Mucosa of descending colon (tissue), 3 donors: ENCODE measurements around the gene USP14. TPM values are rescaled to one million over a fixed set of nuclear protein-coding genes. Genes with fewer than 3 reads are reported as not detected.
"Not testable (repeated sequence)": the region's sequence is repeated elsewhere in the genome, so short reads cannot be mapped to it uniquely, and the experiment has no call there.

Experiments
- ATAC-seq: fragments of 200-7000 bp; cut with Tn5 transposase; one replicate; pipeline ENCODE4 v1.9.1; 2020; ENCODE audit warnings: mild to moderate bottlenecking, moderate library complexity
- DNase-seq, 3 donors: peaks; one replicate each; pipeline ENCODE4 v3.0.0-alpha.2; 2020
- H3K36me3 ChIP-seq: fragments of 200-600 bp; one replicate; pipeline ENCODE4 v1.8.0; 2021; ENCODE audit warnings: low read depth, mild to moderate bottlenecking
- H3K4me1 ChIP-seq: fragments of 200-600 bp; one replicate; pipeline ENCODE4 v1.8.0; 2021; ENCODE audit warnings: low read depth, mild to moderate bottlenecking
- H3K4me3 ChIP-seq: fragments of 200-600 bp; one replicate; pipeline ENCODE4 v1.8.0; 2021; ENCODE audit warnings: mild to moderate bottlenecking
- H3K9me3 ChIP-seq: fragments of 200-600 bp; one replicate; pipeline ENCODE4 v1.8.0; 2021; ENCODE audit warnings: mild to moderate bottlenecking
- intact Hi-C, 2 donors: fragments of 100-400 bp; cut with DNase I in 1 of 2; cut with micrococcal nuclease in 1 of 2; formaldehyde crosslinking; loops; one replicate each; pipeline versions ENCODE4 v1.11.0 to v1.11.1; 2022; cut with DNase I, micrococcal nuclease
- long read RNA-seq, 2 donors: library from polyadenylated mRNA; unstranded; transcript quantifications; one replicate each; pipeline ENCODE4 v2.0.0, GENCODE V29; 2019 to 2021
- total RNA-seq, 3 donors: library from RNA; stranded (reverse); fragmentation: NEBNext Ultra II Directional in 2 of 3; extraction: Animal tissue kit (Norgen Biotek cat#: 25700) in 2 of 3; gene quantifications; one replicate each; pipeline versions ENCODE4 v1.2.1 to v1.2.4, GENCODE V29; 2021 to 2023
- TF ChIP-seq, protein P1 (sequence below): fragments of 200-600 bp; IDR thresholded peaks from one replicate; pipeline ENCODE4 v1.8.0; 2022; ENCODE audit warnings: antibody characterized with exemption, mild to moderate bottlenecking
- donor health status: DM: no; HTN: no; CAD: no; lungs with moderate emphysema.
- donor health status: DM: no; HTN: no; CAD: no.
- donor health status: DM: no; HTN: yes; CAD: no.

Gene USP14
- total RNA-seq, result 10 to 100 TPM; 25.5 to 47.6 (median 38.2) TPM
- long read RNA-seq, donor 1, full-length matches to known transcripts, result 49 of 56 reads
- long read RNA-seq, donor 1, partial matches to known transcripts, result 3 of 56 reads
- long read RNA-seq, donor 1, other reads (novel, unspliced or antisense), result 4 of 56 reads
- long read RNA-seq, donor 2, full-length matches to known transcripts, result 20 of 30 reads
- long read RNA-seq, donor 2, partial matches to known transcripts, result 7 of 30 reads
- long read RNA-seq, donor 2, other reads (novel, unspliced or antisense), result 3 of 30 reads

- Histone ChIP-seq H3K4me1 (peaks cover 20% of the 10 kb centered on the region), H3K9me3 (no peaks in the 10 kb centered on the region), H3K4me3 (peak within 1 kb of the TSS; percentile 81), H3K36me3 (no peaks in the 10 kb centered on the region)
- DNase-seq, result peak; percentile 97 to 99 (median 98)
- ATAC-seq, result peak; percentile 98
- intact Hi-C loops, result no loop called here
- TF ChIP-seq, protein P1, sequence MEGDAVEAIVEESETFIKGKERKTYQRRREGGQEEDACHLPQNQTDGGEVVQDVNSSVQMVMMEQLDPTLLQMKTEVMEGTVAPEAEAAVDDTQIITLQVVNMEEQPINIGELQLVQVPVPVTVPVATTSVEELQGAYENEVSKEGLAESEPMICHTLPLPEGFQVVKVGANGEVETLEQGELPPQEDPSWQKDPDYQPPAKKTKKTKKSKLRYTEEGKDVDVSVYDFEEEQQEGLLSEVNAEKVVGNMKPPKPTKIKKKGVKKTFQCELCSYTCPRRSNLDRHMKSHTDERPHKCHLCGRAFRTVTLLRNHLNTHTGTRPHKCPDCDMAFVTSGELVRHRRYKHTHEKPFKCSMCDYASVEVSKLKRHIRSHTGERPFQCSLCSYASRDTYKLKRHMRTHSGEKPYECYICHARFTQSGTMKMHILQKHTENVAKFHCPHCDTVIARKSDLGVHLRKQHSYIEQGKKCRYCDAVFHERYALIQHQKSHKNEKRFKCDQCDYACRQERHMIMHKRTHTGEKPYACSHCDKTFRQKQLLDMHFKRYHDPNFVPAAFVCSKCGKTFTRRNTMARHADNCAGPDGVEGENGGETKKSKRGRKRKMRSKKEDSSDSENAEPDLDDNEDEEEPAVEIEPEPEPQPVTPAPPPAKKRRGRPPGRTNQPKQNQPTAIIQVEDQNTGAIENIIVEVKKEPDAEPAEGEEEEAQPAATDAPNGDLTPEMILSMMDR, result no peak
Measured at GRCh38 chr18:158128-159036, at the start of gene USP14. Gene USP14 (plus strand): TSS chr18:158557. CDS start chr18:158699, 142 bp downstream.

GRCh38 chr18:108665-109063 is 49.7 kb upstream of the USP14 start:
- H3K4me1 ChIP-seq, H3K4me3 ChIP-seq, intact Hi-C loops, H3K9me3 ChIP-seq, DNase-seq, H3K36me3 ChIP-seq: not testable (repeated sequence)
- ATAC-seq, result peak; percentile 6

DNA sequence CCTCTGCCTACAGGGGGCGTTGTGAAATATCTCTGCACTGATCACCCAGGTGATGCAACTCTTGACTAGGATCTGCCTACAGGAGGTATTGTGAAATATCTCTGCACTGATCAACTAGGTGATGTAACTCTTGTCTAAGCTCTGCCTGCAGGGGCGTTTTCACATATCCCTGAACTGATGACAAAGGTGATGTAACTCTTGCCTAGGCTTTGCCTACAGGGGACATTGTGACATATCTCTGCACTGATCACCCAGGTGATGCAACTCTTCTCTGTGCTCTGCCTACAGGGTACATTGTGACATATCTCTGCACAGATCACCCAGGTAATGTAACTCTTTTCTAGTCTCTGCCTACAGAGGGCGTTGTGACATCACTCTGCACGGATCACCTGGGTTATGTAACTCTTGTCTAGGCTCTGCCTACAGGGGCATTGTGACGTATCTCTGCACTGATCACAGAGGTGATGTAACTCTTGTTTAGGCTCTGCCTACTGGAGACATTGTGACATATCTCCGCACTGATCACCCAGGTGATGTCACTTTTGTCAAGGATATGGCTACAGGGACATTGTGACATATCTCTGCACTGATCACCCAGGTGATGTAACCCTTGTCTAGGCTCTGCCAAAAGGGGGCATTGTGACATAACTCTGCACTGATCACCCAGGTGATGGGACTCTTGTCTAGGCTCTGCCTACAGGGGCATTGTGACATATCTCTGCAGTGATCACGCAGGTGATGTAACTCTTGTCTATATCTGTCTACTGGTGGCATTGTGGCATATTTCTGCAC is 49.0 kb upstream of the USP14 start:
- H3K9me3 ChIP-seq, H3K4me1 ChIP-seq, H3K4me3 ChIP-seq, H3K36me3 ChIP-seq, intact Hi-C loops: not testable (repeated sequence)
- peak; percentile 40 to 53 (median 46) for DNase-seq
- peak; percentile 28 for ATAC-seq
- TF ChIP-seq, protein P1, result peak; percentile 12

GRCh38 chr18:109922-110261 is 48.5 kb upstream of the USP14 start:
- DNase-seq, ATAC-seq, H3K4me3 ChIP-seq, H3K4me1 ChIP-seq, H3K9me3 ChIP-seq, H3K36me3 ChIP-seq, intact Hi-C loops: not testable (repeated sequence)

DNA sequence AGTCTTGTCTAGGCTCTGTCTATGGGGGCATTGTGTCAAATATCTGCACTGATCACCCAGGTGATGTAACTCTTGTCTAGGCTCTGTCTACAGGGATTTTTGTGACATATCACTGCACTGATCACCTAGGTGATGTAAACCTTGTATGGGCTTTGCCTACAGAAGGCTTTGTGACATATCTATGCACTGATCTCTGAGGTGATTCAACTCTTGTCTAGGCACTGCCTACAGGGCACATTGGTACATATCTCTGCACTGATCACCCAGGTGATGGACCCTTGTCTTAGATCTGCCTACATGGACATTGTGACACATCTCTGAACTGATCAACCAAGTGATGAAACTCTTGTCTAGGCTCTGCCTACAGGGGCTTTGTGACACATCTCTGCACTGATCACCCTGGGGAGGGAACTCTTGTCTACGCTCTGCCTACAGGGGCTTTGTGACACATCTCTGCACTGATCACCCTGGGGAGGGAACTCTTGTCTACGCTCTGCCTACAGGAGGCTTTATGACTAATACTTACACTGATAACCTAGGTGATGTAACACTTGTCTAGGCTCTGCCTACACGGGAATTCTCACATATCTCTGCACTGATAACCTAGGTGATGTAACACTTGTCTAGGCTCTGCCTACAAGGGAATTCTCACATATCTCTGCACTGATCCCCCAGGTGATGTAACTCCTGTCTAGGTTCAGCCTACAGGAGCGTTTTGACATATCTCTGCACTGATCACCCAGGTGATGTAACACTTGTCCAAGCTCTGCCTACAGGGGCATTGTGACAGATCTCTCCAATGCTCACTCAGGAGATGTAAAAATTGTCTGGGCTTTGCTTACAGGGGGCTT is 47.8 kb upstream of the USP14 start:
- intact Hi-C loops, H3K9me3 ChIP-seq, H3K4me3 ChIP-seq, H3K36me3 ChIP-seq, DNase-seq, ATAC-seq, H3K4me1 ChIP-seq: not testable (repeated sequence)

DNA sequence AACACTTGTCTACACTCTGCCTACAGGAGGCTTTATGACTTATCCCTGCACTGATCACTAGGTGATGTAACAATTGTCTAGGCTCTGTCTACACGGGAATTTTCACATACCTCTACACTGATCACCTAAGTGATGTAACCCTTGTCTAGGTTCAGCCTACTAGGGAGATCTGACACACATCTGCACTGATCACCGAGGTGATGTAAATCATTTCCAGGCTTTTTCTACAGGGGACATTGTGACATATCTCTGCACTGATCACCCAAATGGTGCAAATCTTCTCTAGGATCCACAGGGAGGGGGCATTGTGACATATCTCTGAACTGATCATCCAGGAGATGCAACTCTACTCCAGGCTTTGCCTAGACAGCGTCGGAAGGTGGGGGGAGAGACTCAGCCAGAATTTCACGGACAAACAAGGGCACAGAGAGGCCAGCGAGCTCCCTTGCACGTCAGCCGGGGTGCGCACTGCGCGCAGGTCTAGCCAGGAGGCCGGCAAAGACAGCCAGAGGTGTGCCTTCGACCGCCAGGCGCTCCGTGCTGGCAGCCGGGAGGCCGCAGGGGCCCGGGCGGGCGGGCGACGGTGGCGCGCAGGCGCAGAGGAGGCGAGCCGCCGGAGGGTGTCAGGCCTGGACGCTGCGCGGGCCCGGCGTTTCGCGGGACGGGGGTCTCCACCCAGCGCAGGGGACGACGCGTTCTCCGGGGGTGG is 46.9 kb upstream of the USP14 start:
- TF ChIP-seq, protein P1, result no peak

GRCh38 chr18:112015-112733 is 46.2 kb upstream of the USP14 start:
- H3K4me1 ChIP-seq, ATAC-seq, H3K9me3 ChIP-seq, intact Hi-C loops, H3K4me3 ChIP-seq, H3K36me3 ChIP-seq: not testable (repeated sequence)
- DNase-seq, result peak; percentile 19 to 72 (median 56)

More for the DNA sequence above, 46.9 kb upstream of the USP14 start:
- Histone ChIP-seq H3K36me3 (no peaks in the 10 kb centered on the region), H3K4me1 (no peaks in the 10 kb centered on the region), H3K9me3 (peaks cover 6% of the 10 kb centered on the region), H3K4me3 (no peak overlapping the region)
- intact Hi-C loops, result no loop called here
- DNase-seq (peak; percentile 65 to 86 (median 76)), ATAC-seq (peak; percentile 56)

DNA sequence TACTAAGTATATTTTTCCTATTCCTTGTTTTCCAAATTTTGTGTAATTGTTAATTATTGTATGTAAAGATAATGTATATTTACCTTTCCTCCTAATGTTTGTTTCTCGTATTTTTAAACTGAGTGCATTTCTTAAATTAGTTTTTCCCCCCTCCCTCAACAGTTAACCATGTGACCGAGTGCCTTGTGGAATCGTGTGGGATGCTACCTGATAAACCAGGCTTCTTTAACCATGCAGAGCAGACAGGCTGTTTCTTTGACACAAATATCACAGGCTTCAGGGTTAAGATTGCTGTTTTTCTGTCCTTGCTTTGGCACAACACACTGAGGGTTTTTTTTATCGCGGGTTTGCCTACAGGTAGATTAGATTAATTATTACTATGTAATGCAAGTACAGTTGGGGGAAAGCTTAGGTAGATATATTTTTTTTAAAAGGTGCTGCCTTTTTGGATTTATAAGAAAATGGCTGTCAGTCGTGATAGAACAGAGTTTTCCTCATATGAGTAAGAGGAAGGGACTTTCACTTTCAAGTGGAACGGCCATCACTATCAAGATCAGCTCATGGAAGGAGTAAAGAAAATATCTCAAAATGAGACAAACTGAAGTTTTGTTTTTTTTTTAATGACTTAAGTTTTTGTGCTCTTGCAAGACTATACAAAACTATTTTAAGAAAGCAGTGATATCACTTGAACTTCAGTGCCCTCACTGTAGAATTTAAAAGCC is 37.7 kb upstream of the USP14 start:
- H3K9me3 ChIP-seq, H3K36me3 ChIP-seq, H3K4me1 ChIP-seq, ATAC-seq, intact Hi-C loops, DNase-seq, H3K4me3 ChIP-seq: not testable (repeated sequence)
